Activated T-helper 2 cell treated with anti-CD3 and anti-CD28 coated beads, Interferon-gamma antibody, Interleukin-2, Interleukin-4, amounts not matched to agents 10 μg/mL and 5 μg/mL and 100 μg/mL, durations not matched to agents 14 hours and 24 hours and 36 hours (primary cell): Measurements from ENCODE around the gene ELAVL2. TPM values are rescaled to one million over a fixed set of nuclear protein-coding genes. Genes with fewer than 3 reads are reported as not detected.

ENCODE experiments used
- DNase-seq: peaks from one replicate; pipeline ENCODE4 v3.0.0; 2021; ENCODE audit warnings: low spot score
- H3K27ac Mint-ChIP-seq: one replicate; pipeline ENCODE4 v1.8.0; 2021; ENCODE audit warnings: mixed read lengths
- H3K27me3 Mint-ChIP-seq: one replicate; pipeline ENCODE4 v1.8.0; 2021; ENCODE audit warnings: low read depth, mixed read lengths
- H3K36me3 Mint-ChIP-seq: one replicate; pipeline ENCODE4 v1.8.0; 2021; ENCODE audit warnings: low read depth, mixed read lengths
- H3K4me1 Mint-ChIP-seq: one replicate; pipeline ENCODE4 v1.8.0; 2021; ENCODE audit warnings: low read depth, mixed read lengths
- H3K4me3 Mint-ChIP-seq: one replicate; pipeline ENCODE4 v1.8.0; 2021; ENCODE audit warnings: low read depth, mild to moderate bottlenecking, moderate library complexity, mixed read lengths
- H3K9me3 Mint-ChIP-seq: one replicate; pipeline ENCODE4 v1.8.0; 2021; ENCODE audit warnings: mixed read lengths
- intact Hi-C: fragments of 100-400 bp; cut with micrococcal nuclease; formaldehyde crosslinking; loops from one replicate; pipeline ENCODE4 v1.15.1; 2023
- total RNA-seq: library from RNA; stranded (reverse); gene quantifications from 2 replicates; pipeline ENCODE4 v1.2.3, GENCODE V29; 2022

ELAVL2 gene
- total RNA-seq: not detected in 2 replicates

DNA sequence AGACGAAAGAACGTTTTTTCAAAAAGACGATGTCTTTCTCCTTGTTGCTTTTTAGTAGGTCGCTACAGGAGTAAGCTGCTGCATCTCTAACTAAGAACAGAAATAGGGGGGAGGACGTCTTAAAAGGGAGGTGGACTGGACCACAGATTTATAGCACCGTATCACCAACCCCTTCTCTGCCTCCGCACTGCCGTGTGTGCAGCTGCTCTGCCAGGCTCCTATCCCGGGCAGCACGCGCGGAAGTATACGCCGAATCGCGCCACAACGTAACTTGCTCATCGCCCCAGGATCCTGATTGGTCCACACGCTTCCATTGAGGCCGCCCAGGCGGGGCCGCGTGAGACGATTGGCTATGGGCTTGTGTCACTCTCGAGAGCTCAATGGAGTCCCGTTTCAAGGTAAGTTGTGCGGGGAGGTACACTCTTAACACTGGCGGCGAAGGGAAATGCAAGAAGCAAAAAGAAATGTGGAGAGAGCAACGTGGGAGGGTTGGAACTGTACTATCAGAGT lies at the start of gene ELAVL2:
Gene ELAVL2, minus strand, starts transcription at position 121 of the 510 bp plus-strand sequence. CDS start 64,006 bp downstream, outside the sequence.
- intact Hi-C loops: no loop called here
- Mint-ChIP-seq H3K4me3 (no peak within 1 kb of the TSS), H3K27me3 (peaks cover 15% of the 10 kb centered on the region), H3K36me3 (no peaks in the 10 kb centered on the region), H3K27ac (no peak within 1 kb of the TSS), H3K9me3 (no peaks in the 10 kb centered on the region), H3K4me1 (no peaks in the 10 kb centered on the region)
- DNase-seq: no peak

GRCh38 chr9:23858234-23858633 lies 32.2 kb upstream of the ELAVL2 start:
- Mint-ChIP-seq H3K4me3 (no peak overlapping the region), H3K36me3 (no peaks in the 10 kb centered on the region), H3K9me3 (peaks cover 22% of the 10 kb centered on the region)

GRCh38 chr9:23855873-23856604 lies 30.0 kb upstream of the ELAVL2 start:
- peaks cover 3% of the 10 kb centered on the region for H3K27me3 Mint-ChIP-seq
- H3K4me1 Mint-ChIP-seq: no peaks in the 10 kb centered on the region
- intact Hi-C loops: no loop called here
- no peak overlapping the region for H3K4me3 Mint-ChIP-seq
- no peaks in the 10 kb centered on the region for H3K36me3 Mint-ChIP-seq
- no peak overlapping the region for H3K27ac Mint-ChIP-seq
- DNase-seq: no peak
- H3K9me3 Mint-ChIP-seq: peaks cover 10% of the 10 kb centered on the region

More at GRCh38 chr9:23858234-23858633, 32.2 kb upstream of the ELAVL2 start:
- intact Hi-C loops: no loop called here
- H3K4me1 Mint-ChIP-seq: no peaks in the 10 kb centered on the region
- DNase-seq: no peak
- H3K27ac Mint-ChIP-seq: no peak overlapping the region
- no peaks in the 10 kb centered on the region for H3K27me3 Mint-ChIP-seq

DNA sequence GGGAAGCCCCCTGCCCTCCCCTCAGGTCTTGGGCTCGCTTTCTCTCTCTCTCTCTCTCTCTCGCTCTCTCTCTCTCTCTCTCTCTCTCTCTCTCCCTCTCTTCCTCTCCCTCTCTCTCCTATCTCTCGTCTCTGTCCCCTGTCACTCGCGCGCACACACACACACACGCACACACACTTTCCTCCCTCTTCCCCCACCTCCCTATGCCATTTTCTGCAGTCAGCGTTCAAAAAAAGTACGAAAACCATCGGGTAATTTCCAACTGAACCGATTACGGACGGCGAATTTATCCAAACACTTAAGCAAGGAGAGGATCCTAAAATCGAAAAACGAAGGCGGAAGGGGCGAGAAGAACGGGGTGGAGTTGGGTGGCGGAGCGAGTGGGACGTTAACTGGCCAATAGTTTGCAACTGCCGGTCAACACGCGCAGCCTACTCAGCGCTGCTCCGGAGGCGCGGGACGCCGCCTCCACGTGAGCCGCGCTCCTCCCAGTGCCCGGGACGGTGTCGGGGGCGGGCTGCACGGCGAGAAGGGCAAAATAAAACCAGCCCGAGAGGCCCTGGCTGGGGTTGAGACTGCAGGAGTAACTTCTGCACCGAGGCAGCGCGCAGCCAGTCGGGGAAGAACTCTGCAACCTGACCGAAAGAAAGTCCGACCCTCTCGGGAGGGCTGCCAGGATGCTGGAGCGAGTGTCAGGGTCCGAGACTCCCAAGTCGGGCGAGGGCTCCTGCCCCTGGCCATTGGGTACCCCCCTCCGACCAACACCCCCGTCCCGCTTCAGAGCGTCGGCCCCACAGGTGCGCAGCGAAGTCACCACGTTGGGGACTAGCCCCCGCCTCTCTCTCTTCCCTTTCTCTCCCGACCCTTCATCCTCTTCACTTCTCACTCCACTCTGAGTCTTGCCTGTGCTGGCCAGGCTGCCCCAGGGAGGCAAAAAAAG lies 24.9 kb upstream of the ELAVL2 start:
- intact Hi-C loops: loop anchor here (2.0 kb wide), 1 partner anchor 26 kb away; no protein-coding TSS in a partner anchor
- no peak overlapping the region for H3K4me3 Mint-ChIP-seq
- no peaks in the 10 kb centered on the region for H3K9me3 Mint-ChIP-seq
- H3K4me1 Mint-ChIP-seq: no peaks in the 10 kb centered on the region
- no peak overlapping the region for H3K27ac Mint-ChIP-seq
- no peak for DNase-seq
- no peaks in the 10 kb centered on the region for H3K36me3 Mint-ChIP-seq
- peaks cover 7% of the 10 kb centered on the region for H3K27me3 Mint-ChIP-seq

DNA sequence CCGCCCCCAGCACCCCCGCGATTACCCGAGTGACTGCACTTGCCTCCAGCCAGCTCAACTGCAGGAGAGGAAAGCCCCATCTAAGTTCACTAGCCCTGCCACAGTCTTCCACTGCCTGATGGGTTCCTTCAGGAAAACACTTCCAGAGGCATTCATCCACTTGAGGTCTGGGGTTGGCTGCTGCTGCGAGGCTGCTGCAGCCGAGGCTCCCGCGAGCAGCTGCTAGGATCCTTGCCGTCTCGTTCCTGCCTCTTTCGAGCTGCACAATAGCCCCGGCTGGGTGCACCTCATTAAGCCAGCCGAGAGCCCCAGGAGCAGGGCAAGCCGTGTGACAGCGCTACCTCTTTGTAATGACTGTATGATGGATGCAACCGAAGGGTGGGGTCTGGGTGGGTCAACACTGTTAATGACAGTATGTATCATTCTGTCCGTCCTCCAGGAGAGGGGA lies 24.2 kb upstream of the ELAVL2 start:
- intact Hi-C loops: loop anchor here (2.0 kb wide), 1 partner anchor 25 kb away; no protein-coding TSS in a partner anchor
- Mint-ChIP-seq H3K27me3 (peaks cover 7% of the 10 kb centered on the region), H3K4me3 (no peak overlapping the region), H3K36me3 (no peaks in the 10 kb centered on the region), H3K9me3 (no peaks in the 10 kb centered on the region), H3K27ac (no peak overlapping the region), H3K4me1 (no peaks in the 10 kb centered on the region)
- no peak for DNase-seq

GRCh38 chr9:23849379-23850035 lies 23.5 kb upstream of the ELAVL2 start:
- no peak for DNase-seq
- no peaks in the 10 kb centered on the region for H3K9me3 Mint-ChIP-seq
- no peaks in the 10 kb centered on the region for H3K36me3 Mint-ChIP-seq
- H3K4me3 Mint-ChIP-seq: no peak overlapping the region
- intact Hi-C loops: loop anchor here (2.0 kb wide), 1 partner anchor 25 kb away; no protein-coding TSS in a partner anchor
- H3K27me3 Mint-ChIP-seq: peaks cover 7% of the 10 kb centered on the region
- H3K4me1 Mint-ChIP-seq: no peaks in the 10 kb centered on the region
- H3K27ac Mint-ChIP-seq: no peak overlapping the region

GRCh38 chr9:23842565-23843129 lies 16.6 kb upstream of the ELAVL2 start:
- no peak for DNase-seq
- Mint-ChIP-seq H3K27me3 (no peaks in the 10 kb centered on the region), H3K4me1 (no peaks in the 10 kb centered on the region), H3K27ac (no peak overlapping the region), H3K4me3 (no peak overlapping the region), H3K36me3 (no peaks in the 10 kb centered on the region), H3K9me3 (no peaks in the 10 kb centered on the region)
- intact Hi-C loops: no loop called here

- DNase-seq: no peak
- peaks cover 7% of the 10 kb centered on the region for H3K9me3 Mint-ChIP-seq
- H3K36me3 Mint-ChIP-seq: no peaks in the 10 kb centered on the region
- no peak overlapping the region for H3K4me3 Mint-ChIP-seq
- H3K27me3 Mint-ChIP-seq: no peaks in the 10 kb centered on the region
- H3K27ac Mint-ChIP-seq: no peak overlapping the region
- H3K4me1 Mint-ChIP-seq: no peaks in the 10 kb centered on the region
- intact Hi-C loops: no loop called here
Measured at GRCh38 chr9:23841304-23841703, 15.3 kb upstream of the ELAVL2 start.

GRCh38 chr9:23837038-23837437 lies 11.0 kb upstream of the ELAVL2 start:
- Mint-ChIP-seq H3K4me3 (no peak overlapping the region), H3K9me3 (peaks cover 7% of the 10 kb centered on the region), H3K27ac (no peak overlapping the region), H3K27me3 (no peaks in the 10 kb centered on the region), H3K4me1 (no peaks in the 10 kb centered on the region), H3K36me3 (no peaks in the 10 kb centered on the region)
- intact Hi-C loops: no loop called here
- no peak for DNase-seq

DNA sequence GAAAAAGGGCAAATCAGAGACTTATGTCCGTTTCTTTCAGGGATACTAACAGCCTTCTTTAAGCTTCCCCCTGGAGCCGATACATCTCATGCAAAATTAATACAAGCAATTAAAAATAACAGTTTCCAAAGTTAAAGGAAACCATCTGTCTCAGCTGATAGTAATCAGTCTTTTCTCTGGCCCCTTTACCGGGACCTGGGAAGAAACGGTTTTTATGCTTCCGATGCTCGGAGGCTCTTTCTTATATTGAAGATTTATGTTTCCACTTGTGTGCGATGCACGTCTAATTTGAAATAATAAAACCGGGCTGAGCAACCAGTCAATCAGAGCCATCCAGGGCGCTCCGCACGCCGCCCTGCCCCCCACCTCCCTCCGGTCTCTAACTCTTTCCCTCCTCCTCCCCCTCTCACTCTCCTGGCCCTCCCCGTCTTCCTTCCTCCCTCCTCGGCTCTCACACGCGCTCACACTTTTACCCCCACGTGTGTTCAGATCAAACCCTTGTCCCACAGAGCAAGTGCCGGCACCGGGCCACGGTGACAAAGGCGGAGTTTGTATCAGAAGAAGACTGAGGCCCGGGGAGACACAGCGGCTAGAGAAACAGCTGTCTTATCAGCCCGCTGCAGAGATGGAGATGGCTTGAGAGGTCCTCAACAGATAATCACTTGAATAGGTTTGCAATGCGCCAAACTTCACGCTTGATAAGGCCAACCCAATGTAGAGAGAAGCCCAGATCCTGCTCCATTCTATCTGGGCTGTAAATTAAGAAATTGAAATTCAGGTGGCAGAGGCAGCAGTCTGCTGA lies 5.1 kb upstream of the ELAVL2 start:
- Mint-ChIP-seq H3K4me1 (no peaks in the 10 kb centered on the region), H3K4me3 (no peak overlapping the region), H3K27me3 (peaks cover 5% of the 10 kb centered on the region), H3K9me3 (no peaks in the 10 kb centered on the region), H3K36me3 (no peaks in the 10 kb centered on the region), H3K27ac (no peak overlapping the region)
- DNase-seq: no peak
- intact Hi-C loops: no loop called here

DNA sequence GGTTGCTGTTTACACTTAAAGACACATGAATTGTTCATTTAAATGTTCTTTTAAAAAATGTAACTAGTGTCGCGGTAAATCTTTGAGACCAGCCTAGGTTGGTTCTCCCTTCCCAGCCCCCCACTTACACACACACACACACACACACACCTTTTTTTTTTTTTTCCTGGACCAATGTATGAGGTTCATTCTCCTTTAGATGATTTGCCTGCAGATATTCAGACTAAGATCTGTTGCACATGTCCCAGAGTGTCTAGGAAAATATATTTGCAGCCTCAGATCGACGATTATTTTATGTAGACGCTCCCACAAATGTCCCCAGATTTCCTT lies 4.4 kb upstream of the ELAVL2 start:
- Mint-ChIP-seq H3K27ac (no peak overlapping the region), H3K4me1 (no peaks in the 10 kb centered on the region)

More for the DNA sequence above, 4.4 kb upstream of the ELAVL2 start:
- DNase-seq: no peak
- Mint-ChIP-seq H3K27me3 (peaks cover 5% of the 10 kb centered on the region), H3K4me3 (no peak overlapping the region), H3K36me3 (no peaks in the 10 kb centered on the region), H3K9me3 (no peaks in the 10 kb centered on the region)
- intact Hi-C loops: no loop called here
